SH-SY5Y (cell line): ENCODE measurements around the gene ITGB3.

ENCODE experiments used
- GATA2 ChIP-seq: IDR thresholded peaks from 2 replicates; pipeline ENCODE4 v1.6.1; 2011; ENCODE audit warnings: mild to moderate bottlenecking, low read depth, low read length
- GATA3 ChIP-seq: IDR thresholded peaks from 2 replicates; pipeline ENCODE4 v1.6.1; 2011; ENCODE audit warnings: low read depth, mild to moderate bottlenecking, low read length, moderate library complexity

DNA sequence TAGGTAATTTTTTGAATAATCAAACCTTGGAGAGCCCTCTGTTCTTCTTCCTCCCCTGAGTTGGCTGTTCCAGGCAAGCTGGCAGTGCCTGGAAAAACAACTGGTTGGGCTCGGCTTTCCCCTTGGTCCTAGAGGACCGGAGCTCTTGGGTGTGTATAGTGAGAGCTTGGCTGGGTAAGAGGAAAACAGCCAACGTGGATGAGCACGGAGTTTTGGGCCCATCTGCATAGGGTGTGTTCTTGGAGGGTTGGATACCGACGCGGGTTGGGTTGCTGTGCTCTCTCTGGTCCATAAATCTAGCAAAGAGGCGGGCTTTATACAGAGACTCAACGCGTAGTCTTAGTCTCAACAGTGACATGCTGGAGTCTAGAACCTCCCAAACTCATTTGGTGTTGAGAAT lies 23.2 kb downstream of the ITGB3 start:
- TF ChIP-seq GATA2, result no peak
- no peak for TF ChIP-seq GATA3
